GM12878 (cell line): Measurements from ENCODE around the gene PKM. TPM values are rescaled to one million over a fixed set of nuclear protein-coding genes. Genes with fewer than 3 reads are reported as not detected.
A peak's percentile ranks its signal among the peaks of the same experiment; 100 is the strongest.

Experiments
- ATAC-seq: fragments of 200-7000 bp; cut with Tn5 transposase; 3 replicates; pipeline ENCODE4 v1.9.1; 2020; ENCODE audit warnings: mild to moderate bottlenecking, moderate library complexity
- BruUV-seq: library from RNA; stranded (reverse); fragments of 400-500 nt; replicated peaks from 2 replicates; lab custom pipeline; 2021; lab: Mats Ljungman, UMichigan
- CTCF ChIA-PET: fragments of 300-600 bp; sonication (Branson Sonifier 250); formaldehyde crosslinking; extraction: SDS; loops from one replicate; lab custom pipeline; 2021; ENCODE audit warnings: inconsistent platforms; lab: Yijun Ruan, JAX
- POLR2A ChIA-PET: fragments of 350-600 bp; formaldehyde crosslinking; extraction: SDS; loops from one replicate; lab custom pipeline; 2021; ENCODE audit warnings: inconsistent platforms; lab: Charles Lee
- RAD21 ChIA-PET: fragments of 300-600 bp; sonication (Branson Sonifier 250); formaldehyde crosslinking; loops from one replicate; lab custom pipeline; 2023; ENCODE audit warnings: antibody characterized with exemption; ENCODE audit not compliant: unreplicated experiment; lab: Charles Lee
- SMC1A ChIA-PET: fragments of 300-600 bp; sonication (Branson Sonifier 250); formaldehyde crosslinking; loops from one replicate; lab custom pipeline; 2023; ENCODE audit not compliant: unreplicated experiment, uncharacterized antibody; lab: Charles Lee
- DNase-seq: peaks from one replicate; pipeline ENCODE4 v3.0.0-alpha.2; 2011; ENCODE audit warnings: low read depth, low spot score
- FAIRE-seq: peaks from 3 replicates; lab custom pipeline; 2011; peaks lifted over from hg19 to GRCh38; lab: Jason Lieb, UNC
- H2AFZ ChIP-seq: 2 replicates; pipeline ENCODE4 v1.6.0; 2011; ENCODE audit warnings: low read depth, low read length, control low read depth; ENCODE audit not compliant: control insufficient read depth
- H3K27ac ChIP-seq: 2 replicates; pipeline ENCODE4 v1.5.1; 2011; ENCODE audit warnings: control low read depth; ENCODE audit not compliant: control insufficient read depth, insufficient read depth
- H3K27me3 ChIP-seq, 2 experiments: replicated peaks in 1 of 2; 2 replicates each; pipeline versions ENCODE4 v1.6.0 to v1.6.1; 2011; ENCODE audit warnings: low read length in 1 of 2; ENCODE audit not compliant: control insufficient read depth in 2 of 2, insufficient read depth in 2 of 2
- H3K36me3 ChIP-seq, 2 experiments: 2 replicates each; pipeline ENCODE4 v1.5.1; 2011; ENCODE audit warnings: low read length in 1 of 2; ENCODE audit not compliant: control insufficient read depth in 2 of 2, insufficient read depth in 2 of 2
- H3K4me1 ChIP-seq: 2 replicates; pipeline ENCODE4 v1.6.1; 2011; ENCODE audit warnings: mild to moderate bottlenecking, low read length, moderate library complexity, mixed read lengths; ENCODE audit not compliant: control insufficient read depth, insufficient read depth
- H3K4me2 ChIP-seq: 2 replicates; pipeline ENCODE4 v1.6.0; 2011; ENCODE audit warnings: control low read depth; ENCODE audit not compliant: control insufficient read depth, insufficient read depth
- H3K4me3 ChIP-seq: fragments of 200-600 bp; sonication (generic); 2 replicates; pipeline ENCODE4 v1.5.1; 2016
- H3K79me2 ChIP-seq: 2 replicates; pipeline ENCODE4 v1.6.0; 2011; ENCODE audit warnings: low read length; ENCODE audit not compliant: control insufficient read depth, insufficient read depth
- H3K9ac ChIP-seq: 2 replicates; pipeline ENCODE4 v1.8.0; 2011; ENCODE audit warnings: low read length, control low read depth, mixed read lengths; ENCODE audit not compliant: control insufficient read depth, insufficient read depth
- H3K9me3 ChIP-seq: replicated peaks from 3 replicates; pipeline ENCODE4 v1.5.1; 2011; ENCODE audit warnings: mild to moderate bottlenecking, low read length; ENCODE audit not compliant: control insufficient read depth, insufficient read depth
- H4K20me1 ChIP-seq: 2 replicates; pipeline ENCODE4 v1.6.0; 2011; ENCODE audit not compliant: control insufficient read depth, insufficient read depth
- E2F8 ChIP-seq: fragments of 450-650 bp; IDR thresholded peaks from 2 replicates; pipeline ENCODE4 v1.6.1; 2018; ENCODE audit warnings: mild to moderate bottlenecking, low read depth, moderate library complexity; ENCODE audit not compliant: partially characterized antibody
- FOXM1 ChIP-seq: IDR thresholded peaks from 2 replicates; pipeline ENCODE4 v1.6.1; 2012; ENCODE audit warnings: low read depth, mild to moderate bottlenecking, inconsistent platforms, low read length, moderate library complexity
- MTA3 ChIP-seq: IDR thresholded peaks from 2 replicates; pipeline ENCODE4 v1.6.1; 2012; ENCODE audit warnings: low read length, inconsistent platforms, borderline replicate concordance
- MXI1 ChIP-seq: fragments of 150-350 bp; IDR thresholded peaks from 2 replicates; pipeline ENCODE4 v1.6.1; 2011; ENCODE audit warnings: low read depth, mild to moderate bottlenecking, inconsistent platforms, low read length, improper control_type of control experiment
- PBX3 ChIP-seq: IDR thresholded peaks from 2 replicates; pipeline ENCODE4 v1.6.1; 2011; ENCODE audit warnings: mild to moderate bottlenecking, low read depth, low read length, moderate library complexity; ENCODE audit not compliant: insufficient replicate concordance
- POLR2AphosphoS2 ChIP-seq: IDR thresholded peaks from 2 replicates; pipeline ENCODE4 v1.6.1; 2011; ENCODE audit warnings: low read depth, mild to moderate bottlenecking, low read length, improper control_type of control experiment, moderate library complexity
- SIN3A ChIP-seq: IDR thresholded peaks from 2 replicates; pipeline ENCODE4 v1.6.1; 2012; ENCODE audit warnings: low read depth, low read length, improper control_type of control experiment
- SMAD5 ChIP-seq: IDR thresholded peaks from 2 replicates; pipeline ENCODE4 v1.6.1; 2016; ENCODE audit warnings: antibody characterized with exemption, low read depth
- ZNF24 ChIP-seq: fragments of 450-650 bp; IDR thresholded peaks from 2 replicates; pipeline ENCODE4 v1.6.1; 2017; ENCODE audit warnings: antibody characterized with exemption, mild to moderate bottlenecking
- WGBS: methylation state at CpG from one replicate; pipeline ENCODE4 v1.1.6; 2016; ENCODE audit warnings: low lambda C conversion rate; ENCODE audit not compliant: insufficient replicate concordance, insufficient coverage; ENCODE audit errors: missing lambda C conversion rate; 5-methylcytosine and 5-hydroxymethylcytosine counted together
- in situ Hi-C: fragments of 300-500 bp; cut with MboI; formaldehyde crosslinking; loops from 9 replicates; pipeline ENCODE4 v1.14.3; 2018; ENCODE audit warnings: mixed read lengths
- intact Hi-C: fragments of 100-400 bp; cut with micrococcal nuclease; formaldehyde crosslinking; loops from one replicate; pipeline ENCODE4 v1.14.2; 2022; ENCODE audit not compliant: unreplicated experiment
- polyA plus RNA-seq, 11 experiments: library from polyadenylated mRNA; depleted of rRNA in 4 of 11; unstranded in 6 of 11; stranded (reverse) in 5 of 11; fragments of >200 nt; fragmentation: Nextera tagmentation in 4 of 11; fragmentation: Illumina TruSeq in 1 of 11; extraction: Ambion mirVana in 4 of 11; extraction: Trizol in 1 of 11; gene quantifications; 1 replicate in 1 of 11; 2 replicates in 10 of 11; pipeline versions ENCODE4 v1.2.1 to v1.2.3, GENCODE V29; 2011 to 2016; ENCODE audit warnings: inconsistent platforms in 2 of 11, missing spikeins in 2 of 11, low read depth in 1 of 11
- total RNA-seq, 4 experiments: library from RNA; depleted of rRNA in 3 of 4; stranded (reverse); fragments of >200 nt in 3 of 4; fragmentation: Illumina TruSeq in 1 of 4; extraction: Trizol in 1 of 4; gene quantifications; 2 replicates each; pipeline versions ENCODE4 v1.2.1 to v1.2.3, GENCODE V29; 2013 to 2021
- TF ChIP-seq, protein P1 (sequence below): IDR thresholded peaks from 2 replicates; pipeline ENCODE4 v1.6.1; 2011; ENCODE audit warnings: low read depth, mild to moderate bottlenecking, low read length, moderate library complexity, borderline replicate concordance; ENCODE audit errors: extremely low read depth
- TF ChIP-seq, protein P2 (sequence below): fragments of 450-650 bp; IDR thresholded peaks from 2 replicates; pipeline ENCODE4 v1.6.1; 2017; ENCODE audit warnings: mild to moderate bottlenecking, low read depth, inconsistent platforms; ENCODE audit not compliant: poor library complexity, severe bottlenecking

Gene PKM
- total and polyA plus RNA-seq, 10 of the 15 experiments (the other 5 are each of a cell fraction or from before 2014, with no cell fraction given), result 491 to 2,011 (median 1,433) TPM

DNA sequence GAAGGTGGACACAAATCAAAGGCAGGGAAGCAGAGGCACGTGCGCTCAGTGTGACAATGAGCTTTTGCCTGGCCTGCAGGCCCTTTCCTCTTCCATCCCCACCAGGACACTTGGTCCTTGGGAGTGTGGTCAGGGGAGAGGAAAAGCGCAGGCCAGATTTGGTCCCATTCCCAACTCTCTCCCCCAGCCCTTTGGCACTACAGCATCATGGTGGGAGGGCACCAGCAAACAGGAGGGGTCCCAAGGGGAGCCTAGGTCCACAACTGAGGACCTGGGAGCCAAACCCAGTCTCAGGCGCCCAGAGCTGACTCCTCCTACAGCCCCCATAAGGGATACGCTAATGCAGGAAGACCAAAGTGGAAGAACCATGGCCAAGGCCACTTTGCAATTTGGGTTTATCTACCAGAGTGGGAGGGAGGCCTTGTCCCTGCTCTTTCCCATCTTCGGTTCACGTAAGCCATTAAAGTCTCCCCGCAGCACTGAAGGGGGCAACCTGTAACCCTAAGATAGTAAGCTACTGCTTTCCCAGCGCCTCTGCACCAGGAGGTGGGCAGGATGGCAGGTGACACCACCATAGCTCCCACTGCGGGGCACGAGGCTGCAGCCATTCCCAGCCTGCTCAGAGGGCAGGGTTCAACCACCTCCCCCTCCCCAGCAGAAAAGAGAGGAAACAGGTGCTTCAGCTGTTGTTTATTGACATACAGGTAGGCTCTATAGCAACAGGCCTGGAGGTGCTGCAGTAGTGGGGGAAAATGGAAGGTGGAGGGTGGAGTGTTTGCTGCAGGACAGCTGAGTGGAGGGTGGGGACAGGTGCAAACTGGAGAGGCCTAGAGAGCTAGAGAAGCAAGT is 32.4 kb downstream of the PKM start (continued):
- TF ChIP-seq, protein P1, sequence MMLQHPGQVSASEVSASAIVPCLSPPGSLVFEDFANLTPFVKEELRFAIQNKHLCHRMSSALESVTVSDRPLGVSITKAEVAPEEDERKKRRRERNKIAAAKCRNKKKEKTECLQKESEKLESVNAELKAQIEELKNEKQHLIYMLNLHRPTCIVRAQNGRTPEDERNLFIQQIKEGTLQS, result no peak
- TF ChIP-seq FOXM1, result 0 out of 2 replicates have a peak, but pooled peaks have one; percentile 12

- Histone ChIP-seq H3K36me3 (peaks cover 35 to 39% of the 10 kb centered on the region in 2 experiments), H3K4me3 (no peak within 1 kb of the TSS), H3K79me2 (no peaks in the 10 kb centered on the region), H3K9ac (no peak within 1 kb of the TSS), H4K20me1 (peaks cover 3% of the 10 kb centered on the region), H3K4me1 (no peaks in the 10 kb centered on the region; the same call in 1 of the 2 replicates), H2AFZ (no peak within 1 kb of the TSS), H3K4me2 (peak within 1 kb of the TSS; percentile 44; the same call in 1 of the 2 replicates), H3K27me3 (no peaks in the 10 kb centered on the region), H3K27ac (no peak within 1 kb of the TSS), H3K9me3 (no peaks in the 10 kb centered on the region)
- WGBS, result 23% methylated on average over 40 of the region's 83 CpGs
- ChIA-PET CTCF (interaction anchor here (1.2 to 2.1 kb wide), 3 partner anchors 10 to 115 kb away, joined by 4 to 7 read pairs (median 5); no protein-coding TSS in a partner anchor), RAD21 (interaction anchor here (0.6 to 1.5 kb wide), 3 partner anchors 10 to 32 kb away, joined by 3 to 5 read pairs (median 3); no protein-coding TSS in a partner anchor), SMC1A (interaction anchor here (0.5 to 1.3 kb wide), 2 partner anchors 30 to 296 kb away, joined by 3 to 5 read pairs; no protein-coding TSS in a partner anchor), POLR2A (no interaction called here)
- in situ Hi-C loops (no loop called here), intact Hi-C loops (loop anchor here (5.0 kb wide), 1 partner anchor 90 kb away; no protein-coding TSS in a partner anchor)
- no TSS peak for BruUV-seq
- FAIRE-seq (no peak), DNase-seq (no peak), ATAC-seq (peak; percentile 22; the same call in 1 of the 3 replicates)
- TF ChIP-seq MTA3, result peak; percentile 51; the same call in 1 of the 2 replicates
- TF ChIP-seq MXI1, result no peak
- no peak for TF ChIP-seq PBX3
- no peak for TF ChIP-seq SMAD5
- no peak for TF ChIP-seq SIN3A
- TF ChIP-seq POLR2AphosphoS2, result peak; percentile 86; the same call in 1 of the 2 replicates
- no peak for TF ChIP-seq ZNF24
- TF ChIP-seq E2F8, result peak; percentile 49
- TF ChIP-seq, protein P2, sequence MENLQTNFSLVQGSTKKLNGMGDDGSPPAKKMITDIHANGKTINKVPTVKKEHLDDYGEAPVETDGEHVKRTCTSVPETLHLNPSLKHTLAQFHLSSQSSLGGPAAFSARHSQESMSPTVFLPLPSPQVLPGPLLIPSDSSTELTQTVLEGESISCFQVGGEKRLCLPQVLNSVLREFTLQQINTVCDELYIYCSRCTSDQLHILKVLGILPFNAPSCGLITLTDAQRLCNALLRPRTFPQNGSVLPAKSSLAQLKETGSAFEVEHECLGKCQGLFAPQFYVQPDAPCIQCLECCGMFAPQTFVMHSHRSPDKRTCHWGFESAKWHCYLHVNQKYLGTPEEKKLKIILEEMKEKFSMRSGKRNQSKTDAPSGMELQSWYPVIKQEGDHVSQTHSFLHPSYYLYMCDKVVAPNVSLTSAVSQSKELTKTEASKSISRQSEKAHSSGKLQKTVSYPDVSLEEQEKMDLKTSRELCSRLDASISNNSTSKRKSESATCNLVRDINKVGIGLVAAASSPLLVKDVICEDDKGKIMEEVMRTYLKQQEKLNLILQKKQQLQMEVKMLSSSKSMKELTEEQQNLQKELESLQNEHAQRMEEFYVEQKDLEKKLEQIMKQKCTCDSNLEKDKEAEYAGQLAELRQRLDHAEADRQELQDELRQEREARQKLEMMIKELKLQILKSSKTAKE, result no peak
These were observed 33.3 kb downstream of the PKM start, which contains the start of gene GRAMD2A for GRCh38 chr15:72197460-72198355. TSS of gene GRAMD2A (minus strand) at chr15:72197787.
